ENCODE results near the gene IL4I1. TPM values are rescaled to one million over a fixed set of nuclear protein-coding genes. Genes with fewer than 3 reads are reported as not detected.

Gene IL4I1
- total RNA-seq, 1 experiment from 2014 or later: 0.15 TPM

GRCh38 chr19:49895566-49896297 is 955 bp downstream of the IL4I1 start:
- DNase-seq (ENCODE audit: low spot score): no peak

DNA sequence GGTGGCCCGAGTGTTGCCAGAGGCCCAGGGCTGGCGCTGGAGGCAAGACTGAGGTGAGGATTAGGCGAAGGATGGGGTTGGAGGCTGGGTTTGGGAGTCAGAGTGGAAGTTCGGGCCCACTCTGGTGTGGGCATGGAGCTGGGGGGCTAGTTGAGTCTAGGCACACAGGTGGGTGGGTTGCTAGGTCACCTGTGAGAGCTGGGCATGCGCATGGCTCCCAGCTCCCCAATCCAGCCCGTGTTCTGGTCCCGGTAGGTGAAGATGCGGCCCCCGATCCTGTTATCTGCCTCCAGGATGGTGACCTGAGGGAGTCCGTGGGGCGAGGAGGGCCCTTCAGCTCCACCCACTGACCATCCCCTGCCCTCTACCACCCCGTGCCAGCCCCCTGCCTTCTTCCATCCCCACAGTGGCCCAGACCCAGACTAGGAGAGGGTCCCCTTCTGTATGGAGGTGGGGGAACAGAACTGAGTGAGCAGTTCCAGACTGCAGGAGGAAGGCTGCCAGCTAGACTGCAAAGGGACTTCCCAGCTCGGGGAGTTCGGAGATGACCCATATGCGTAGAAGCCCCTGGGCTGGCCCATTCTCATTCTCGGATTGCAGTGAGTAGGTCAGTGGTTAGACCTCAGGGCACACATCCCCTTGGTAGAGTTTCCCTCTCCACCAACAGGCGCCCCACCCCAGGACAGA is 1.7 kb downstream of the IL4I1 start:
- DNase-seq (ENCODE audit: low spot score): no peak

DNA sequence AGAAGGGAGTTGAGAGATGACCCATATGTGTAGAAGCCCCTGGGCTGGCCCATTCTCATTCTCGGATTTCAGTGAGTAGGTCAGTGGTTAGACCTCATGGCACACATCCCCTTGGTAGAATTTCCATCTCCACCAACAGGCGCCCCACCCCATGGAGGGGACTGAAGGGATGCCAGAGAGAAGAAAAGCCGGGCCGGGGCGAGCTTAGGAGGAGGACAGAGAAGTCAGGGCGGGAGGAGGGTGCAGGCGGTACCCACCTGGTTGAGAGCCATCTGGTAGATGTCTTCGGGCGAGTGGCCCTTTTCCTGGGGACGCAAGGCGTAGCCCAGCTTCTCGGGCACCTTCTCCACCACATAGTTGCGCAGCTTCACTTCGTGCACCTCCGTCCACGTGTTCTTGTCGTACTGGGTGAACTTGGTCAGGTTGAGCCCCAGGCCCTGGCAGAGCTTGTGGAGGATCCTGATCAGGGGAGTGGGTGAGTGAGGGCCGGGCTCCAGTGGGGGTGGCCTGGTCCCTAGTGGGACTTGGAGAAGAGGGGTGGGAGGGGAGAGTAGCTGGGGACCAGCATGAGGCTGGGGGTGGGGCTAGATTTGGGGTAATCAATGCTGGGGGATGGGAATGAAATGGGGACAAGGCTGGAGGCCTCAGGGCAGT is 2.5 kb downstream of the IL4I1 start:
- DNase-seq (ENCODE audit: low spot score): no peak

GRCh38 chr19:49892716-49893115 is 4.0 kb downstream of the IL4I1 start:
- DNase-seq (ENCODE audit: low spot score): no peak

DNA sequence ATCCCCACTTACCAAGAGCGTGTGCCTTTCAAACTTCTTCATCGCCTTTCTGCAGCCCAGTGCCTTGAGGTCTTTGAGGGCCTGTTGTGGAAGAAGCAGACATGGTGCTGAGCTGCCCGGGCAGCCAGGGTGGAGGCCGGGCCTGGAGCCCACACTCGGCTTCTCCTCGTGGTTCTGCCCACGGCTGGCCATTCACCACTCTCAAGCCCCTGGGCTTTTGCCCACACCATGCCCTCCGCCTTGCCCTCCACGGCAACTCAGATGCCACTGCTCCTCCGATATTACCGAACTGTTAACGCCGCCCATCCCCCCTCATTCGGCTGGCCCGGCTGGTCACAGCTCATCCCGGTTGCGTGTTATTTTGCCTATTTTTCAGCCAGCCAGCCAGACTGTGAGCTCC is 5.3 kb downstream of the IL4I1 start:
- DNase-seq (ENCODE audit: low spot score): no peak

GRCh38 chr19:49890349-49891311 is 6.1 kb downstream of the IL4I1 start:
- DNase-seq (ENCODE audit: low spot score): no peak

DNA sequence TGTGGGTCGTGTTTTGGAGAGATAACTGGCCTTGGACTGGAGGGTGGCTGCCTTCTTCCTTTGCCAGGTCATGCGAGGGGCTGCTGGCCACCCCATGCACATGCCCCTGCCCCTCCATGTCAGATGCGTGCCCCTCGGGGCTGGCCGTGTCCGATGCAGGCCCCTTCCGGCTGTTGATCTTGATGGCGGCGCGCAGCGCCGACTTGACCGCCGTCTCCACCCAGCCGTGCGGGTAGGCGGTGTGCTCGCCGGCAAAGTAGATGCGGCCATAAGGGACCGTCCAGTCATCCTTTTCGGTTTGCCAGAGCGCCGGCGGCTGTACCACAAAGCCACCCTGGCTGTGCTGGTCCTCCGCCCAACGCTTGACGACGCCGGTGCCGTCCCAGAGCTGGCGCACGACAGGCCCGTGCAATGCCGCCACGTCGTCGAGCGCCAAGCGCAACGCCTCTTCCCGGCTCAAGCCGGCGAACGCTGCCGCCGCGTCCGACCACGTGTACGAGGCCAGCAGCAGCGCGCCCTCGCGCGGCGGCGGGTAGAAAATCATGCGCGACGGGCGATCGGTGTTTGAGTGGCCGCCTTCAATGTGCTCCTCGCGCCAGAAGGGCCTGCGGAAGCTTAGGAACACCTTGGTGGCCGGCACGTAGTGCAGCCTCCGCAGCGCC is 6.9 kb downstream of the IL4I1 start:
- no peak for DNase-seq (ENCODE audit: low spot score)

GRCh38 chr19:49889038-49889686 is 7.5 kb downstream of the IL4I1 start:
- DNase-seq (ENCODE audit: low spot score): no peak

DNA sequence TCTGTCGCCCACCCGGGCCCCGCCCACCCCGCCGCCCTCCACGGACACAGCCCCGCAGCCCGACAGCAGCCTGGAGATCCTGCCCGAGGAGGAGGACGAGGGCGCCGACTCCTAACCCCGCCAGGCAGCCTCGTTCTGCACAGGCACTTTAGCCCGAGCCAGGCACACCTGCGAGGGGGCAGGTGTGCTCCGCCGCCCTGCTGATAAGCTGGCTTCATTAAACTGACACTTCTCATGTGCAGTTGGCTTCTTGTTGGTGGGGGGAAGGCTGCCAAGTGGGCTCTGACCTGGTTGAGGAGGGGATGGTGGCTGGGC is 8.2 kb downstream of the IL4I1 start:
- DNase-seq (ENCODE audit: low spot score): no peak

GRCh38 chr19:49887665-49888509 is 8.8 kb downstream of the IL4I1 start:
- DNase-seq (ENCODE audit: low spot score): no peak

DNA sequence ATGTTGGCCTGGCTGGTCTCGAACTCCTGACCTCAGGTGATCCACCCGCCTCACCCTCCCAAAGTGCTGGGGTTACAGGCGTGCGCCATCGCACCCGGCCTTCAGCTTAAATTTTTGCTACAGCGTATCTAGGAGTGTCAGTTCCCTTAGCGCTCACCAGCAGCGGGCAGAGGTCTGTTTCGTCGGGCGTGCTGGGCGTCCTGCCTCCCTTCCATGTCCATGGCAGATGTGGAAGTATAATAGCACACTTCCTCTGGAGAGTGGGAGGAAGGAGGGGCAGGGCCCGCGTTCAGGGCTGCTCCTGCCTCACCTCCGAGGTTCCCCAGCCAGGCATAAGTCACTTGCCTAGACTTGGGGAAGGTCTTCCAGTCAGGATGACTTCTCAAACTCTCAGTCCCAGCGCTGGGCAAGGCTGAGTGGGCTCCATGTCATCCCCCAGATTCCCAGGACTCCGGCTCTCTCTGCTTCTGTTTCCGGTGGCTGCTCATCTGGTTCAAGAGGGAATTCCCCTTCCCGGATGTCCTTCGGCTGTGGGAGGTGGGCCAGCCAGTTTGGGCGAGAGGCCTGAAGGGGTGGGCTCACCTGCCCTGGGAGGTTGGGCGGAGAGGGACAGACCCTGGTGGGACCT is 9.5 kb downstream of the IL4I1 start:
- no peak for DNase-seq (ENCODE audit: low spot score)

GRCh38 chr19:49884760-49885159 is 11.9 kb downstream of the IL4I1 start:
- DNase-seq (ENCODE audit: low spot score): no peak

- no peak for DNase-seq (ENCODE audit: low spot score)
These were observed 12.6 kb downstream of the IL4I1 start for GRCh38 chr19:49884109-49884508.

DNA sequence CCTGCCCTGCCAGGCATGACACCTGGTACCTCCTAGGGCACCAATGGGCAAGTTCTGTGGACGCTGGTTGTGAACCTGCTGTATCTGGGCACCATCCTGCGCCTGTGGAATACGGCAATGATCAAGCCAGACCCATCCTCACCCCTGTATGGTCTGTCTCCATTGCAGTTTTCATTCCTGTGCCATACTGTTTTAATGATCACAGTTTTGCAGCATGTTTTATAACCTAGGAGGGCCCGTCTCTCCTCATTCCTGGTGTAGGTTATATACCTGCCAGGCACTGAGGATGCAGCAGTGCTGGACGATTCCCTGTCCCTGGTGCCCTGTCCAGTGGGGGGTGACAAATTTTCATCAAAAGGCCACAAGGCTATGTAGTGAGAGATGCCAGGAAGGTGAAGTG is 13.6 kb downstream of the IL4I1 start:
- DNase-seq (ENCODE audit: low spot score): no peak

DNA sequence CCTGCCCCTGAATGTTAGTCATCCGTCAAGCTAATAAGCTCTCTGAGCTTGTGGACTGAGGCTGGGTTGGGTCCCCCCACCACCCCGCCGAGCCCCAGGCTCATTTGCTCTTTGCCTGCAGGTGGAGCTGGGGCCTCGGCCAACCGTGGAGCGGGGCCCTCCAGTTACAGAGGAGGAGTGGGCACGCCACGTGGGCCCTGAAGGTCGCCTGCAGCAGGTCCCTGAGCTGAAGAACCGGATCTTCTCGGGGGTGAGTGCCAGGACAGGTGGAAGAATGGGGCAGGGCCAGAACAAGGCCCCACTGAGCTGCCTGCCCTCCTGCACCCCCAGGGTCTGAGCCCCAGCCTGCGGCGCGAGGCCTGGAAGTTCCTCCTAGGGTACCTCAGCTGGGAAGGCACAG is 14.0 kb downstream of the IL4I1 start:
- no peak for DNase-seq (ENCODE audit: low spot score)

DNA sequence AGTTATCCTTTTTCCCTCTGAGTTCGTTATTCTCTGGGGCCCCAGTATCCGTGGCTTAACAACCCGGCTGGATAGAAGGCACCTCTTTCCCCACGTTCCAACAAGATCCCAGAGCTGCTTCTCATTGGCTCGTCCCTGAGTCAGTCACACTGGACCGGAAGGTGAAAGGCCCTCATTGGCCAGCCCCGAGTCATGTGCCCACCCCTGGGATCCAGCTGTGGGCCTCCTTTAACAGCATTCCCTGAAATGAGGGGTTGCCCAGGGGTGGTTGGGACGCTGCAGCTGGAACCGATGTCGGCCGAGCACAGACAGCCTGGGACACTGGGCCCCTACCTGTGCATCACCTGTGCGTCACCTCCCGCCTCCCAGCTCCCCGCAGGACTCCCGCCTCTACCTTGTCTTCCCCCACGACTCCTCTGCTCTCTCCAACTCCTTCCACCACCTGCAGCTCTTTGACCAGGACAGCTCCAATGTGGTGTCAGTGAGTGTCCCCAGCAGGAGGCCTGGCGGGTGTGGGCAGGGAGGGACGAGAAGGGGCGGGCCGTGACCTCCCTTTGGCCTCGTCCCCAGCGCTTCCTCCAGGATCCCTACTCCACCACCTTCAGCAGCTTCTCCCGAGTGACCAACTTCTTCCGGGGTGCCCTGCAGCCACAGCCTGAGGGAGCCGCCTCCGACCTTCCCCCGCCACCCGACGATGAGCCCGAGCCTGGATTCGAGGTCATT is 14.9 kb downstream of the IL4I1 start:
- no peak for DNase-seq (ENCODE audit: low spot score)

- no peak for DNase-seq (ENCODE audit: low spot score)
These were observed 15.5 kb downstream of the IL4I1 start for GRCh38 chr19:49881186-49881585.

- no peak for DNase-seq (ENCODE audit: low spot score)
These were observed 16.4 kb downstream of the IL4I1 start for GRCh38 chr19:49880162-49880869.

Measured in H4 (cell line).